Fibroblast of skin of left biceps (primary cell): ENCODE results near the gene TOMM34.

ENCODE experiments used
- DNase-seq, 2 experiments: peaks; one replicate each; pipeline ENCODE4 v3.0.0-alpha.2; 2013; ENCODE audit warnings: low read depth in 2 of 2

TOMM34 gene

DNA sequence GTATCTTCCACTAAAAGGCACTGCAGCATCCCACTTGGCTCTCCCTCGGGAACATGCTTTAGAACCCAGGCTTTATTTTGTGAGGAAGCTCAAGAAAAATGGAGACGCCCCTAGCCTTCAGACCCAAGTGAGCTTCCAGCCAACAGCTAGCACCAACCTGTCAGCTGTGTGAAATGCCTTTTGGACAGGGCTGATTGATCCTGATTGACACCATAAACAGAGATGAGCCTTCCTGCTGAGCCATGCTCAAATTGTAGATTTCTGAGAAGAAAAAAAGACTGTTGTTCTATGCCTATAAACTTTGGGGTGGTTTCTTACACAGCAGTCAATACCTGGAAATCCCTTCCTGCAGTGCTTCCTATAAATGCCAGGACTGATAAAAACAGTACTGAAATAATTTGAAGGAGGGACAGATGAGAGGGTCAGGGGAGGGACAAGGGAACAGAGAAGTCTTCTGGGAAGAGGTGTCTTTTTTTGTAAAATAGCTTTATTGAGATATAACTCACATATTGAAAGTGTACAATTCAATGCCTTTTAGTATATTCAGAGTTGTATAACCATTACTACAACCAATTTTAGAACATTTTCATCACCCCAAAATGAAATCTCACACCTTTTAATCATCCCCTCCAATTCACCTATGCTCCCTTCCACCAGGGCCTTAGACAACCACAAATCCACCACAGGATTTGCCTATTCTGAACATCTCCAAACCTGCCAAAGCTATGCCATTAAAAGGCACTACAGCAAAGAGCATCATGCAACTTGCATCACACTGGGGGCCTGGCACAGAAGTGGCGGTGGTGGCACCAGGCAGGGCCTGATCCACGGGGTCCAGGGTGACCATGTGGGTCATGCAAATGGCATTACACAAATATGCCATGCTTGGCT lies 3.4 kb upstream of the TOMM34 start:
- DNase-seq, result no peak

DNA sequence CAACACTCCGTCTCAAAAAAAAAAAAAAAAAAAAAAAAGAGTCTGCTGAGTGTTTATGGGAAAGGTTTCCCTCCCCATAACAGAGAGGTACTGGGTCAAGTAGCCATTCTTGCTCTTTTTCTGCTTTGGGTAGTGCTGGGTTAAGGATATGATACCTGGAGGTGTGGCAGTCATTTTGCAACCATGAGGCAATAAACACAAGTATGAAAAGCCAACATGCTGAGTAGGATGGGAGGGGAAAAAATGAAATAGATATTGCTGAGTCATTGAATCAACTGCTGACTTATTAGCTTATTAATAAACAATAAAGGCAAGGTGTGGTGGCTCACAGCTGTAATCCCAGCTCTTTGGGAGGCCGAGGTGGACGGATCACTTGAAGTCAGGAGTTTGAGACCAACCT lies 2.3 kb upstream of the TOMM34 start:
- DNase-seq, result no peak

DNA sequence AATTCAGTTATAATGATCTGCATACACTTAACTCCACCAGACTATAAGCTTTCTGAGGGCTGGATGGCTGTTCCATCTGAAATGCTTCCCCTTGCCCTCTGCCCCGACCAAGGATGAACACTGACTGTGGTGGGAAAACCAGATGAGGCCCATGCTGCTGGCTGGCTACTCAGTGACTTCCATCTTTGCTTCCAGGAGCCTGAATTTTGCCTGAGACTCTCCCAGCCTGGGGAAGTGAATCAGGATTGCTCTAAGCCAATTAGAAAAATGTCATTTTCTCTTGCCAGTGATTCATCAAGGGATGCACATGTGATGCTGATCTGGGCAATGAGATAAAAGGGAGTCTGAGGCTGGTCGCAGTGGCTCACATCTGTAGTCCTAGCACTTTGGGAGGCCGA lies 1.7 kb upstream of the TOMM34 start:
- DNase-seq, result no peak

DNA sequence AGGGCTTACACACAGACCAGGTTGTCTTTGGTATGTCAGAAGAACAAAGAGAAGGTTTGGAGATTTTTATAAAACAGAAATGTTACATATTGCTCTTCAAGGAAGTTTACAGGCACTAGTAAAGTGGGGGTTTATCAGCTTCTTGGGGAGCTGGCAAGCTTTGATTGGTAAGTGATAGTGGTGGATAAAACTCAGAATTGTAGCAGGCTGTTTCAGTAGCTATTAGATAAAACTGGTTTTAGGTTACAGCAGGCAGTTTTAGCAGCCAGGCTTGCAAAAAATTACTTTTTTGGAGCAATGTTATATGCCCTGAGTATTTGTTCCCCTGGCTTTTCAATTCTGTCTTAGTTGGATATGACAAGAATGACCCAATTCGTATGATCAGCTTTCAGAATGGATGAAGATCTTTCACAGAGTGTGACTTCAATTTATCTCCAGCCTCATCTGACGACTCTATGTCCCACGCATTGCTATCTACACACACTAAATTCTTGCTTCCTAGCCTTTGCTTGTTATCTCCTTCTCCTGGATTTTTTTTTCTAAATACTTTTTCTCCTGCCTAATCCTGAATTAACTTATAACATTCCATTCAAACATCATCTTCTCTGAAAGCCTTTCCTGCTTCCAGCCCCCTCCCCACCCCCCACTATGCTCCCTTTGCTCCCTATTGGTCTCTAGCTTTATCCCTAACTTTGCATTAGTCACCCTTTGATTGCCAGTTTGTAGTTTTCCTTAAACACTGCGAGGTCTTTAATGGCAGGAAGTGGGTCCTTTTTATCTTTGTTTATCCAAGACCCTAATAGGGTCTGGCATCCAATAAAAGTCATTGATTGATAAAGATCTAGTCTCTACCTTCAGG lies 1.0 kb upstream of the TOMM34 start:
- DNase-seq, result no peak

DNA sequence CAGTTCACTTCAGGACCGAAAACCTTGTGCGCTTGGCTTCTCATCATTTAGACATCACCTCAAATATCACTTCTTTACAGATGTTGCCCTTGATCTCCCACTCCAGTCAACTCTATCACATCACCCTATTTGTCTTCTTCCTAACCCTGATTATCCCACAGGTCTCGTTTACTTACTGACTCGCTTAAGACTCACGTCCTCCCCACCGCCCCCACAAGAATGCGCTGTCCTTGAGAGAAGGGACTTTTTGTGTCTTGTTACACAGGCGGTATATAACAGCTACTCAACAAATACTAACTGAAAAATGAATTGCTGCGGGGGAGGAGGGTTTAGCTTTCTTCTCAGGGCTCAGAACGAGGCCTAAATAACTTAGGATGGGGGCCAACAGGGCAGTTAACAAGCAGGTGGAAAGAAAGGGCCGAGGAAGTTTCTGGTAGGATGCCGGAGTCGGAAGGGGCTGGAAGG lies 527 bp downstream of the TOMM34 start:
- DNase-seq, result peak in 1 of 2 experiments; percentile 9

DNA sequence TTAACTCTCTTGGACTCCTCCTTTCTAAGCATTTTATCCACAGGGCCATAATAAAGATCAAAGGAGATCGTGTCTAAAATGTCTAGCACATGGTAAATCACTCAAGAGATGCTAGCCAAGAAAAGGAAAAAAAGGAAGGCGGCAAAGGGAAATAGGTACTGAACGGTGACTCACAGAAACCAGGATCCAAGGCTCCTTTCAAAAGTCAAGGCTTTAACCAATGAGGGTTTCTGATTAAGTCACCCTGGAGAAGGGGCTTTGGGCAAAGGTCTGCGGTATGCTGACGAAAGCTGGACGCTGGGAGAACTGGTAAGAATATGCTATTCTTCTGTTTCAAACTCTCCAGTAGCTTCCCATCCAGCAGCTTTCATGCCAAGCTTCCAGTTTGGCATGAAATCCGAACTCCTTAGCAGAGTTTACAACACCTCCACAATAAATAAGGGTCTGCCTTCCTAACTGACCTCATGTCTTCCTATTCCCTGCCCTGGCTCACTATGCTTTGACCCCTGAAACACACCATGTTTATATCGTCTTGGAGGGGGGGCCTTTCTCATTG lies 1.0 kb downstream of the TOMM34 start:
- no peak for DNase-seq

DNA sequence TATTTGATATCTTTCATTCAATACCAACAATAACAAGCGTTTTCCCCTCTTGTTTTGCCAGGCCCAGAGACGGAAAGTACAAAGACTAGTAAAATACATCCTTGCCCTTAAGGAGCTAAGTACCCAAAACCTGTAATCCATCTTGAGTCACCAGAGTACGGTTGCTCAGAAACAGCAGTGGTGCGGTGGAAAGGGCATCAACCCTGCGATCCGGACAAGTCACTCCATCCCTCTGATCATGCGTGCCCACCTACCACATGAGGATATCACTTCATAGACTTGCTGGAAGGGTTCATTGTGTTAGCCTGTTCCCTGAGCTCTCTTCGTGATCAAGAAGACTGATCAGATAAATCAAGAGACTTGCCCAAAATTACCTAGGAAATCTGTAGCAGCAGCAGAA lies 1.9 kb downstream of the TOMM34 start:
- DNase-seq, result no peak

DNA sequence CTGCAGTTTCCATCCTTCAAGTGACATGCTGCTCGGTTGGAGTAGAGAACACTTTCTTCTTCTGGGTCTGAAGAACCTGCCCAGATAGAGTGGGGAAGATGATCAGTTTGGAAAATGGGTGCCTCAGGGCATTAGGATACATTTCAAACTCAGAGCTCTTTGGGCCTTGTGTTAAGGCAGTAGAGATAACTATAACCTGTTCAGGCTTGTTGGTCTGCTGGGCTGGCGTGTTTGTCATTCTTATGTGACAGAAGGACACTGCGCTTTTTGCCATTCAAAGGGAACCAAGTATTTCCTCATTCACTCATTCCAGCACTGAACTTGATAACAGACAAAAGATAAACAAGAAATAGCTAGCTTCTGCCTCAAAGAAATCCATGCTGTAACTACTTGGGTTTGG lies 3.8 kb downstream of the TOMM34 start:
- DNase-seq, result no peak

DNA sequence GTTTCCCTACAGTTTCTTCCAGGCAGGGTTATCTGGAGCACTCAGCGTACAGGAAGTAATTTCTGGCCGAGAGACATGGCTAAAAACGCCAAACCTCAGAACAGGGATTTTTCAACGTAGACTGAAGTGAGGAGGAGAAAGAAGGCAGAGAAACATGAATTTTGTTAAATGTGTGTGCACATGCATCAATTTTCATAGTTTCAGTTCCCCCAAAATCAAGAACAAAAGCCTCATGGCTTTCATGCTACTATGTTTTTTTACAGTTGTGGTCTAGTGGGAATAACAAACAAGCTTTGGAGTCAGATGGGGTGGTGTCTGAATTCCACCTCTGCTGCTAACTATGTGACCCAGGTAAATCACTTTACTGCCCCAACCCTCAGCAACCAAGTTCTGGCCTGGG lies 4.9 kb downstream of the TOMM34 start:
- no peak for DNase-seq

DNA sequence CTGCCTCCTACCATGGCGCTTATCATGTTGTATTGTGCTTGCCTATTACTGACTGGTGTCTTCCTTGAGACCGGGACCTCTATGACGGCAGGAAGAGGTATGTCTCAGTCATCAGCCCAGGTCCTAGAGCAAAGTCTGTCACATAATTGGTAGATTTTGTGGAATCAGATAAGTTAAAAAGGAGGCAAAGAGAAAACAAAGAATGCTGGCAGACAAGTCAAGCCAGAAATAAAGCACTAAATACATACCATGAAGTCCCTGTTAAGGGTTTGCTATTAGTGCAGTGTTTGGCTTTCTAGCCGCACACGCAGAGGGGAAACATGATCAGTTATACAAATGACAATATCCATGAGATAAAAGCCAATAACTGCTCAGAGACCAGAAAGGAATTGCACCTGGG lies 6.0 kb downstream of the TOMM34 start:
- no peak for DNase-seq

DNA sequence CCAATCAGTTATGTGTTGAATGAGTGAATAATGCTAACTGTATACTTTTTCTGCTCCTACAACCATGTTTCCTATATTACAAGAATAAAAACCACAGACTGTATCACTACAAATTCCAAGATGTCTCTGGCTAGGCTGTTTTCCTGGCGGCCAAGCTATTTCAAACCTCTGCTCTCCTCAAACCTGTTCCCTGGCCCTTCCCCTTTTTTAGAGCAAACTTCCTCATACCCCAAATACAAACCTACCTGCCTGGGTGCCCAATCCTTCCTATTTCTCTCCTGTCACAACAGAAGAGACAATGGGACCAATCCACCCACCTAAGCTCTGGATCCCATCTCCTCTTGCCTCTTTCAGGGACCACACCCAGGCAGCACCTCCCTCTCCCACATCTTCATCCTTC lies 7.5 kb downstream of the TOMM34 start:
- no peak for DNase-seq

DNA sequence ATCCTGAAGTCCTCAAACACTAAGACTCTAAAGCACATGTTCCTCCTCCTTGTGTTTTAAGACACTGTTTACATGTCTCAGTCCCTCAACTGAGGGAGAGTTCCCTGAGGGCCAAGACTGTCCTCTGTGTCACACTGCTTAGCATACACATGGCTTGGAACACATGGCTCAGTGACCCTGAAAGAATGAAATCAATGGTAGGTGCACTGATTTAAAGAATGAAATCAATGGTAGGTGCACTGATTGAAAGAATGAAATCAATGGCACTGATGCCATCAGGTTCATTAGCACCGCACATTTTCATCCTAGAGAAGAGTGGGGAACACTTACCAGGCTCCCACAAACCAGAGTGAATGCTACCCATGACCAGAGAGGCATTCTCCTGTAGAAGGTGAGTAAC lies 9.8 kb downstream of the TOMM34 start:
- no peak for DNase-seq

DNA sequence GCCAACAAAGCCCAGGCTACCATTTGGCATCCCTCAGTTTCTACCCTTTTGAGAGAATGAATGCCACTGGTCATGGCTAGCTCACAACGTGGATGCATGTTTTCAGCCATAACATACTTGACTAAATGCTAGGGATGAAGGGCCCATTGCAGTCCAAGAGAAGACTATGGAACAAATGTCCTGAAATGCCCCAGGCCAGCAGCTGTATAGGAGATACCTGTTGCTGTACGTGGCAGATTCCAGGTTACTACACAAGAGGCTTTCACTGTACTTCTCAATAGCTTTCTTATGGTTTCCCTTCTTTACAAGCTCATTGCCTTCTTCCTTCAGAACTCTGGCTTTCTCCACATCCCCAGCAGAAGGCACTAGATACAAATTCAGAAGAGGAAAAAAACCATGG lies 11.7 kb downstream of the TOMM34 start:
- DNase-seq, result no peak

DNA sequence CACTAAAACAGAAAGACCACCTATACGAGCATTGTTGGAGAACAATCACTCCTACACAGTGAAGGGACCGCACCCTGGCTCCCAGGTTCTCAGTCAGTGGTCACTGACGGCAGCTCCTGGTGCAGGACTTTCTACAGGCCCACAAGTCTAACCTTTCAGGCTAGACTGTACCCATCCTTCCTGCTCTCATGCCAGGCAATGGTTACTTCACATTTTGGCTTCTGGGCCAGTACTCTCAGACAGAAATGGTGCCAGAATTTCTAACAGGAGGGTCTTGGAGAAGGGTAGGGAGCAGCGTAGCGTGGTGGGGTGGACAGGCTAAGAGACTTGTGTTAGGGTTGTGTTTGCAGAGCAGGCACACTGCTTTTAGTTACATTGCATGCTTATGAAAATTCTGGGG lies 12.1 kb downstream of the TOMM34 start:
- DNase-seq, result no peak

DNA sequence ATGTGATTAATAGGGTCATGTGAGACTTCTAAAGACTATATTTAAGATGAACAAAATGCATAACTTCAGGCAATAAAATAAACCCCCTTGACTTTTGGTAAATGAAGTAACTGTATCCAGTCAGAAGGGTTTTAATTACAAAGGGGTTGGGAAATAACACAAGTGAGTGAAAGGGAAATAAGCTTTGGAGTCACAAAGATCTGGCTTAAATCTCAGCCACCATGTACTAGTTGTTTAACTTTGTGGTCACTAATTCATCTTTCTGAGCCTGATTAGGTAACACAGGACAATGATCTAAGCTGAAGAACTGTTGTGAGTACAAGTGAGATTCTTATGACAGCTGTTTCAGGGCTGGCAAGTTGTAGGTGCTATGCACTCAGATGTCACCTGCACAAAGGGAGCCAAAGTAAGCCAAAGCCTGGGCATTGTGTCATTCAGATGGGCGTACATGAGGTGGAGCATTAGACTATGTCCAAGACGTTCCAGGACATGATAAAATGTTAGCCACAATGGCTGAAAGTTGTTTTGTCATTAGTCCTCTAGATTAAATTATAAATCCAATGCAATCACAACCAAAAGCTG lies 13.8 kb downstream of the TOMM34 start:
- DNase-seq, result no peak

DNA sequence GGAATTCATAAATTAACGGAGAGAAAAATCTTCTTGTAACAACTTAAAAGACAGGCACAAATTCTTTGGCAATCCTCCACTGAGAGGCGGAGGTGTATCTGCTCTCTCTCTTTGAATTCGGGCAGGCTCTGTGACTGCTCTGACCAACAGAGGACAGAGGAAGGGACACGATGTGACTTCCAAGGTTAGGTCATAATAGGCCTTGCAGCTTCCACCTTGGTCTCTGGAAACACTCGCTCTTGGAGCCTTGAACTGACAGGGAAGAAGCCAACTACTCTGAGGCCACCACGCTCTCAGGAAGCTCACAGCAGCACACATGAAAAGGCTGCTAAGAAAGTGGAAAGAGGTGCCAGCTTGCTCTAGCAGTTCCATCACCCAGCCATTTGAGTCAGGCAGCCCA lies 14.9 kb downstream of the TOMM34 start:
- no peak for DNase-seq

DNA sequence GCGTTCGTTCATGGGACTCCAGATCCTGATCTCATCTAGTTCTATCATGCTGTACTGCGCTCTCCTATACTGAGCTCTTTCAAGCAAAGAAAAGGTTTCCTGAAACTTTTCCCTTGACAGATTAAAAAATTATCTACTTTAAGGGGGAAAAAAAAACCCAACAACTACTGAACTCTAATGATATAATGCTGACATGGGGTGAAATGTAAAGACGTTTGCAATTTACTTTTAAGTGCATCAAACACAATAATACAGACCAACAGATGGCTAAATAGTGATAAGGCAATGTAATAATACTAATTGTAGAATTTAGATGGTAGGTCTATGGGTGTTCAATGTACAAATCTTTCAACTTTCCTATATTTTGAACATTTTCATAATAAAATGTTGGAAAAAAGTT lies 16.4 kb downstream of the TOMM34 start:
- DNase-seq, result no peak

DNA sequence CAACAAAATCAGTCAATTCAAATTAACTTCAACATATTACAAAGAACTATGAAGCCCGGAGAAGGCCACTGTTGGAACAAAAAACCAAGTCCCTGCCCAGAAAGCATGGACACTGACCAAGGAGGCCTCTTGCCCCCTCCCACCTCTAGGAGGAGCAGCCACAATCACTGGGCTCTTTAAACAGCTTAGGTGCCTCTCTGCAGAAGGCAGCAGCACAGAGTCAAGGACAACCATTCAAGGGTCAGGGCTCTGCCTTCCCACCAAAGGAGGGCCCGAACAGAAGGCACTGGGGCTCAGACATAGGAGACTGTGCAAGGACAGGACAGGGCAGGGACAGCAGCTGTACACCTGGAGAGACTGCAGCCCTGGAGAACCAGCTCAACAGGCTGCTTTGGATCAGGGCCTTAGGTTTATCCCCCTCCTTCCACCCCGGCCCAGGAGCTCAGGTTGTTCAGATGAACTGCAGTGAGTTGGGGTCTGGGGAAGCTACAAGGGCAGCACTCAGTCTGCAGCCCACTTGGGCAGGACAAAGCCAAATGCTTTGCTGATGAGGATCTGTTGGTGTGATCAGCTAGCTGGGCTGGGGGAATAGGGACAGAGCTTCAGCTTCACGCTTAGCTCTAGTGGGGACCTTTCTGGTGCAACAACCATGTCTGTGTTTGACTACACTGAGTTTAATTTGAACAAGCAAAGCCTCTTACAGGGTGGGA lies 17.8 kb downstream of the TOMM34 start:
- no peak for DNase-seq

DNA sequence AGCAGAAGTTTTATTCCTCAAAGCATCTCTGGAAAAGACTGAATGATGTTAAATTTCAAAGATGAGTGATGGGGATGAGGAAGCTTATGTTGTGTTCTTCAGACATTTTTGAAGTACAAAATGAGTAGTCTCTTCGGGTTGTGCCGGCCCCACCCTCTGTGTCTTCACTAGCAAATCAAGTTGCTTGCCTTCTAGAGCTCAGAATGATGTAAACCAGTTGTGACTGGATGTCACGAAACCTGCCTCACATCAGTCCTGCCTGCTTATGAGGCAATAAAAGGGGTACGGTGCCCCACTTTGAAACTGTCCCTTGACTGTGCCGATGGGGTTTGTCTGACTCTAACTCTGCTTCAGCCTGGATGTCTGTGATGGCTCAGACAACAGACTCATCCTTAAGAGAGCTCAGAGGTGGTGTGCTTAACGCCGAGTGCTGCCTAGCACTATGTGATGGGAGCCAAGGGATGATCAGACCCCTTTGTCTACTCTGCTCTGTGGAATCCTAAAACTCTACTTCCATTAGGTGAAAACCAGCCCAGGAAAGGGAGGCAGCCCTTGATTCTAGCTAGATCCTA lies 19.0 kb downstream of the TOMM34 start:
- DNase-seq, result no peak

DNA sequence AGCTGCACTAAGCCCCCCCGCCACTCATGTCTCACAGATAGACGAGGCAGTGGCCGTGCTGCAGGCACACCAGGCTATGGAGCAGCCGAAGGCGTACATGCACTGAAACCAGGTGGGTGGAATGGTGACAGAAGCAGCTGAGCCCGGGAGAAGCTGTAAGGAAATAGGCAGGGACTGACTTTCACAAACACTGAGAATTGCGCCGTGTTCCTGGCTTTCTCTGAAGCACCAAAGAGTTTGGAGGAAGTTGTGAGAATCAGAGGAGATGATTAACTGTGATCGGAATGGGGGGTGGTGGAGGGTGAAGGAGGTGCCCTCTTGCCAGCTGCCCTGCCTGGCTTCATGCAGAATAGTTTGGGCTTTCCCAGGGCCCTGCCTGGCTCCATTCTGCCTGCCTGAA lies 21.6 kb downstream of the TOMM34 start:
- no peak for DNase-seq

DNA sequence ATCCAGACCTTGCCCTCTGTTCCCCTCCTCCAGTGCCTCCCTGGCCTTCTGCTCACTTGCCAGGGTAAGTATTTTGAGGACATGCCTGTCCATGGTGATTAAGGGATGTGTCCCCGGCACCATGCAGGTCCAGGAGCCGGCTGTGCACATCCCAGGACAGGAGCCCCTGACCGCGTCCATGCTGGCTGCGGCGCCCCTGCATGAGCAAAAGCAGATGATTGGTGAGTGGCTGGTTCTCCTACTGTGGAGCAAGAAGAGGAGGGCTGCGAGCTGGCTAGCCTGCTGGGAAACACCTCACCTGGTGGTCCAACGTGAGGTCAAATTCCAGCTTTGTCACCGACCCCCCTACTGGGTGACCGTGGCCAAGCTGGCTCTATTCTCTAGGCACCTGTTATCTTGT lies 23.7 kb downstream of the TOMM34 start:
- DNase-seq, result no peak
